Measurements from ENCODE around the gene FHIT. TPM values are rescaled to one million over a fixed set of nuclear protein-coding genes. Genes with fewer than 3 reads are reported as not detected.

Gene FHIT
- total and polyA plus RNA-seq, 10 of the 15 experiments (the other 5 are each of a cell fraction or from before 2014, with no cell fraction given) = 4.2 to 14.9 (median 9.4) TPM

- no peak overlapping the region for H3K27ac ChIP-seq (ENCODE audit: control insufficient read depth, insufficient read depth)
- in situ Hi-C loops (cut with MboI) = no loop called here
- H3K27me3 ChIP-seq (replicated peaks in 1 of 2; ENCODE audit: control insufficient read depth in 2 of 2, insufficient read depth in 2 of 2, low read length in 1 of 2) = no peaks in the 10 kb centered on the region
- ChIA-PET CTCF (interaction anchor here (0.8 kb wide), 1 partner anchor 12 kb away, joined by 3 read pairs; no protein-coding TSS in a partner anchor), POLR2A (no interaction called here), SMC1A (ENCODE audit: uncharacterized antibody, unreplicated experiment) (interaction anchor here (1.0 to 1.5 kb wide), 2 partner anchors 9 to 127 kb away, joined by 3 to 7 read pairs; no protein-coding TSS in a partner anchor), RAD21 (ENCODE audit: unreplicated experiment) (no interaction called here)
- ATAC-seq (no peak), FAIRE-seq (no peak), DNase-seq (ENCODE audit: low read depth, low spot score) (no peak)
- H3K4me1 ChIP-seq (ENCODE audit: control insufficient read depth, insufficient read depth, low read length) = 0 out of 2 replicates have a peak, but pooled peaks cover 3% of the 10 kb centered on the region
- H2AFZ ChIP-seq (ENCODE audit: control insufficient read depth, low read depth, low read length) = no peak overlapping the region
- H3K36me3 ChIP-seq (ENCODE audit: control insufficient read depth in 2 of 2, insufficient read depth in 2 of 2, low read length in 1 of 2) = no peaks in the 10 kb centered on the region
- no peaks in the 10 kb centered on the region for H3K79me2 ChIP-seq (ENCODE audit: control insufficient read depth, insufficient read depth, low read length)
- no TSS peak for BruUV-seq (replicated peaks)
- H3K4me3 ChIP-seq = no peak overlapping the region
- H3K9me3 ChIP-seq (replicated peaks; ENCODE audit: control insufficient read depth, insufficient read depth, low read length) = no peaks in the 10 kb centered on the region
- intact Hi-C loops (cut with micrococcal nuclease; ENCODE audit: unreplicated experiment) = no loop called here
- WGBS (ENCODE audit: insufficient coverage, insufficient replicate concordance, low lambda C conversion rate, missing lambda C conversion rate) = 57% methylated on average over 4 of the region's 4 CpGs
- H3K9ac ChIP-seq (ENCODE audit: control insufficient read depth, insufficient read depth, low read length) = no peak overlapping the region
- no peak overlapping the region for H3K4me2 ChIP-seq (ENCODE audit: control insufficient read depth, insufficient read depth)
- no peaks in the 10 kb centered on the region for H4K20me1 ChIP-seq (ENCODE audit: control insufficient read depth, insufficient read depth)
- TF ChIP-seq ZNF687 (IDR thresholded peaks at IDR 0.05) (no peak), NFXL1 (IDR thresholded peaks at IDR 0.05; ENCODE audit: borderline replicate concordance) (no peak), ZBTB40 (IDR thresholded peaks at IDR 0.05; ENCODE audit: borderline replicate concordance) (no peak), PML (IDR thresholded peaks at IDR 0.05; ENCODE audit: low read length) (no peak), CBX3 (IDR thresholded peaks at IDR 0.05; ENCODE audit: borderline replicate concordance, low read depth) (no peak), MEF2B (IDR thresholded peaks at IDR 0.05; ENCODE audit: partially characterized antibody, poor library complexity, severe bottlenecking) (no peak), EED (IDR thresholded peaks at IDR 0.05; ENCODE audit: low read depth) (no peak), TARDBP (IDR thresholded peaks at IDR 0.05; ENCODE audit: borderline replicate concordance) (no peak), YBX1 (IDR thresholded peaks at IDR 0.05) (no peak), NFYA (IDR thresholded peaks at IDR 0.05; ENCODE audit: borderline replicate concordance, low read depth, low read length) (no peak), BHLHE40 (IDR thresholded peaks at IDR 0.05; ENCODE audit: borderline replicate concordance in 1 of 2, low read depth in 2 of 2, low read length in 1 of 2) (no peak), PAX5 (IDR thresholded peaks at IDR 0.05; ENCODE audit: borderline replicate concordance, low read depth, low read length) (no peak), BRCA1 (IDR thresholded peaks at IDR 0.05; ENCODE audit: low read depth, low read length) (no peak)
- TF ChIP-seq, protein P1, sequence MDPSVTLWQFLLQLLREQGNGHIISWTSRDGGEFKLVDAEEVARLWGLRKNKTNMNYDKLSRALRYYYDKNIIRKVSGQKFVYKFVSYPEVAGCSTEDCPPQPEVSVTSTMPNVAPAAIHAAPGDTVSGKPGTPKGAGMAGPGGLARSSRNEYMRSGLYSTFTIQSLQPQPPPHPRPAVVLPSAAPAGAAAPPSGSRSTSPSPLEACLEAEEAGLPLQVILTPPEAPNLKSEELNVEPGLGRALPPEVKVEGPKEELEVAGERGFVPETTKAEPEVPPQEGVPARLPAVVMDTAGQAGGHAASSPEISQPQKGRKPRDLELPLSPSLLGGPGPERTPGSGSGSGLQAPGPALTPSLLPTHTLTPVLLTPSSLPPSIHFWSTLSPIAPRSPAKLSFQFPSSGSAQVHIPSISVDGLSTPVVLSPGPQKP (IDR thresholded peaks at IDR 0.05; ENCODE audit: low read depth, low read length) = no peak
Measured at GRCh38 chr3:60186359-60186758, 1064.9 kb downstream of the FHIT start.
